Ovary (tissue), 9 donors: Measurements from ENCODE around the gene BCAR3. TPM values are rescaled to one million over a fixed set of nuclear protein-coding genes. Genes with fewer than 3 reads are reported as not detected.

ENCODE experiments used
- DNase-seq, 5 donors: peaks; one replicate each; pipeline ENCODE4 v3.0.0-alpha.2; 2019 to 2020
- H3K27ac ChIP-seq, 2 donors: fragments of 200-600 bp; one replicate each; pipeline versions ENCODE4 v1.5.1 to v1.8.0; 2019 to 2022
- H3K27me3 ChIP-seq: fragments of 200-600 bp; one replicate; pipeline ENCODE4 v1.8.0; 2022
- H3K36me3 ChIP-seq: fragments of 200-600 bp; sonication (generic); one replicate; pipeline ENCODE4 v1.5.1; 2019
- H3K4me1 ChIP-seq: one replicate; pipeline ENCODE4 v1.8.1; 2013; ENCODE audit warnings: mild to moderate bottlenecking, moderate library complexity; ENCODE audit not compliant: insufficient read depth
- H3K4me3 ChIP-seq: fragments of 200-600 bp; sonication (generic); one replicate; pipeline ENCODE4 v1.5.1; 2017
- H3K9me3 ChIP-seq, 2 donors: fragments of 200-600 bp in 1 of 2; sonication (generic) in 1 of 2; one replicate each; pipeline versions ENCODE4 v1.5.1 to v1.8.1; 2013 to 2019; ENCODE audit warnings: mild to moderate bottlenecking in 1 of 2, moderate library complexity in 1 of 2
- EP300 ChIP-seq: sonication (generic); formaldehyde crosslinking; IDR thresholded peaks from one replicate; pipeline ENCODE4 v1.6.1; 2017; ENCODE audit warnings: antibody characterized with exemption
- POLR2A ChIP-seq: fragments of 450-650 bp; IDR thresholded peaks from one replicate; pipeline ENCODE4 v1.6.1; 2017; ENCODE audit warnings: antibody characterized with exemption, mild to moderate bottlenecking, moderate library complexity
- WGBS, 3 donors: extraction: QIAGEN DNeasy Blood & Tissue Kit in 1 of 3; methylation state at CpG; one replicate each; pipeline versions ENCODE4 v1.1.5 to v1.1.7; 2013 to 2017; 5-methylcytosine and 5-hydroxymethylcytosine counted together
- intact Hi-C, 4 donors: fragments of 100-400 bp; cut with DNase I; formaldehyde crosslinking; loops; one replicate each; pipeline versions ENCODE4 v1.11.0 to v1.15.1; 2022 to 2023
- polyA plus RNA-seq, 2 donors: library from polyadenylated mRNA; stranded (reverse); fragments of 200-250 nt in 1 of 2; fragments of 350-450 nt in 1 of 2; fragmentation: Illumina TruSeq in 1 of 2; extraction: RNeasy Lipid Tissue Mini Kit (QIAGEN cat#74804) in 1 of 2; gene quantifications; one replicate each; pipeline ENCODE4 v1.2.3, GENCODE V29; 2013 to 2014
- total RNA-seq, 7 donors: library from RNA; depleted of rRNA in 2 of 7; stranded (reverse); fragments of >200 nt in 2 of 7; fragmentation: NEBNext Ultra II Directional in 3 of 7; extraction: Animal tissue kit (Norgen Biotek cat#: 25700) in 3 of 7; gene quantifications; one replicate each; pipeline versions ENCODE4 v1.1.0 to v1.2.4, GENCODE V29; 2016 to 2023
- TF ChIP-seq, protein P1 (sequence below), 3 donors: fragments of 450-650 bp in 2 of 3; fragments of 200-600 bp in 1 of 3; IDR thresholded peaks; one replicate each; pipeline versions ENCODE4 v1.5.1 to v1.8.0; 2016 to 2022; ENCODE audit warnings: antibody characterized with exemption in 3 of 3, mild to moderate bottlenecking in 1 of 3
- donor health status: DM: no; HTN: no; CAD: no; lungs with moderate emphysema.
- donor health status: DM: no; HTN: no; CAD: no.
- donor health status: Bipolar disorder and iron deficiency.
- donor health status: DM: yes; HTN: yes; CAD: no.
- donor health status: DM: no; HTN: no; CAD: no.
- donor health status: DM: yes; HTN: yes; CAD: no.

BCAR3 gene
- total and polyA plus RNA-seq, 9 donors, result 13.8 to 30.8 (median 17.5) TPM

DNA sequence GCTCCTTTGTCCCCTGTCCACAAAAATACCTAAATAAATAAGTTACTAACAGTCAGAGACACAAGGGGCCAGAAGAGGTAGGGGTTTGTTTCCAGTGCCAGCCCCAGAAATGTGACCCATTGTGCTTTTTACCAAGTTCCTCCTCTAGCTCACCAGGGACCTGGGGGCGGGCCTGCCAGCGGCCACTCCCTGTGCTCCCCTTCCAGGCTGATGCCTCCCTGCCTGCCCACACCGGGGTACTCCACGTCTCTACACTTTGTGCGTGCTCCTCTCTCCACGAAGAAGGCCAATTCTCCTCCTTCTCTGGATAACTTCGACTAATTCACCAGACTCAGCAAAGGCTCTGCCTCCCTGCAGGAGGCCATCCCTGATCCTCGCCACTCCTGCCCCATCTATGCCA is 72.1 kb downstream of the BCAR3 start:
- Histone ChIP-seq H3K4me1 (peaks cover 9% of the 10 kb centered on the region), H3K27ac (no peak overlapping the region)

DNA sequence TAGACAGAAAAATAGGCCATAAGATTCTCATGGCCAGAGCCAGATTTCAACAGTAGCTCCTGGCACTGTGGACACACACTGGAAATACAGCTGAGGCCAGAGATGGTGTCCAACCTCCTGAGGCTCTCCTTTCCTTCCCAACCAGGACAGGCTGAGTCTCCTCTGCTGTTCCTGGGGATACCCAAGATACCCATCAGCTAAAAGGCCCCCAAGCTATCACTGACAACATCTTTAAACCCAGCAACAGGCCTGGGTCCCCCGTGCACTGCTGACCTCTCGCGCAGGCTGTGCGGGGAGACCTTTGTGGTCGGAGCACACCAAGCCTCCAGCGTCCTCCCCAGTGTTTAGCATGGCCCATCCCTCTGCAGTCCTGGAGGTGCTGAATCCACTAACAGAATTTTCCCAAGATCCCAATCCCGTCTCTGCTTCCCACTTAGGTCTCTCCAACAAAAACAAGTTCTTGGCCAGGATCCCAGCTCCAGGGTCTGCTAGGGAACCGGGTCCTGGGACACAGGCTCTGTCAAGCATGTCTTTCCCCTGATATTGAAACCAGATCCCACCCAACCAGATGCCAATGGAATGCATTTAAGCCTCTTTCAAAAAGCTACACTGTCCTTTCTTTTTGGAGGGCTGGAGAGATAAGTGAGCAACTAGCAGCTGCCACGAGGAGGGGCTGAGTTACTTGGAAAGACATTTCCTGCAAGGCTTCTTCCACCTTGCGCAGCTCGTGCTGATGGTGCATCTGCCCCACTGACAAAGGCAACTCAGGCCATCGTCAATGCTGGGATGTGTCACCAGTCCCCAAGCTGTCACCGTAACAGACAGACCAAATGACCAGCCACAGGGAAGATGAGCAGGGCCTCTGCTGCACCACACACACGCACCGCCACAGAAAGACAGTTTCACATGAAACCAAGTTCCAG is 73.2 kb downstream of the BCAR3 start:
- TF ChIP-seq POLR2A (no peak), EP300 (no peak)
- TF ChIP-seq, protein P1, sequence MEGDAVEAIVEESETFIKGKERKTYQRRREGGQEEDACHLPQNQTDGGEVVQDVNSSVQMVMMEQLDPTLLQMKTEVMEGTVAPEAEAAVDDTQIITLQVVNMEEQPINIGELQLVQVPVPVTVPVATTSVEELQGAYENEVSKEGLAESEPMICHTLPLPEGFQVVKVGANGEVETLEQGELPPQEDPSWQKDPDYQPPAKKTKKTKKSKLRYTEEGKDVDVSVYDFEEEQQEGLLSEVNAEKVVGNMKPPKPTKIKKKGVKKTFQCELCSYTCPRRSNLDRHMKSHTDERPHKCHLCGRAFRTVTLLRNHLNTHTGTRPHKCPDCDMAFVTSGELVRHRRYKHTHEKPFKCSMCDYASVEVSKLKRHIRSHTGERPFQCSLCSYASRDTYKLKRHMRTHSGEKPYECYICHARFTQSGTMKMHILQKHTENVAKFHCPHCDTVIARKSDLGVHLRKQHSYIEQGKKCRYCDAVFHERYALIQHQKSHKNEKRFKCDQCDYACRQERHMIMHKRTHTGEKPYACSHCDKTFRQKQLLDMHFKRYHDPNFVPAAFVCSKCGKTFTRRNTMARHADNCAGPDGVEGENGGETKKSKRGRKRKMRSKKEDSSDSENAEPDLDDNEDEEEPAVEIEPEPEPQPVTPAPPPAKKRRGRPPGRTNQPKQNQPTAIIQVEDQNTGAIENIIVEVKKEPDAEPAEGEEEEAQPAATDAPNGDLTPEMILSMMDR (IDR thresholded peaks at IDR 0.05), result no peak
- Histone ChIP-seq H3K9me3 (no peaks in the 10 kb centered on the region), H3K36me3 (no peaks in the 10 kb centered on the region), H3K27me3 (no peaks in the 10 kb centered on the region), H3K27ac (no peak overlapping the region), H3K4me1 (peaks cover 7% of the 10 kb centered on the region), H3K4me3 (no peak overlapping the region)
- 49 to 60% (median 51%) methylated on average over 15 of the region's 15 CpGs for WGBS, 3 donors
- intact Hi-C loops, result loop anchor here in 1 of 4 donors (10.0 kb wide), 1 partner anchor 1436 kb away; no protein-coding TSS in a partner anchor
- DNase-seq, result no peak

More for the DNA sequence above, 72.1 kb downstream of the BCAR3 start:
- no peaks in the 10 kb centered on the region for H3K36me3 ChIP-seq
- no peaks in the 10 kb centered on the region for H3K27me3 ChIP-seq
- 79 to 92% (median 89%) methylated on average over 8 of the region's 8 CpGs for WGBS, 3 donors
- no peaks in the 10 kb centered on the region for H3K9me3 ChIP-seq
- TF ChIP-seq EP300, result no peak
- TF ChIP-seq POLR2A, result no peak
- TF ChIP-seq, protein P1 (IDR thresholded peaks at IDR 0.05), result no peak
- no peak for DNase-seq
- no peak overlapping the region for H3K4me3 ChIP-seq
- intact Hi-C loops, result loop anchor here in 1 of 4 donors (10.0 kb wide), 1 partner anchor 1435 kb away; no protein-coding TSS in a partner anchor

DNA sequence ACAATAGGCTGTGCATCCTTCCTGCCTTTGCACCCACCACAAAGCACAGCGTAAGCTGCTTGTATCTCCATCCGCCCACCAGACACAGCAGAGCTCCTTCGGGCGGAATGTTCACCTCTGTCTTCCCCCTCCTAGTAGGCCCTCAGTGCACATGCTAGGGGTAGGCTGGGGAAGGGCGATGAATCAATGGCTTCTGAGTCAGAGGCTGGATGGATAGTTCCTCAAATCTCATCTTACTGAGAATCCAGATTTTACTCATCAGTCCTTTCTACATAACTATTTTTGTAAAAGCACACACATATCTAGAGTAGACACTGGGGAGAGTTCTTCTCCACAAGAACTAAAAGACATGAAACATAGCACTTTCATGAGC is 73.8 kb downstream of the BCAR3 start:
- Histone ChIP-seq H3K4me1 (peaks cover 7% of the 10 kb centered on the region), H3K9me3 (no peaks in the 10 kb centered on the region), H3K27me3 (no peaks in the 10 kb centered on the region), H3K27ac (no peak overlapping the region), H3K4me3 (no peak overlapping the region), H3K36me3 (no peaks in the 10 kb centered on the region)
- no peak for DNase-seq
- intact Hi-C loops, result loop anchor here in 1 of 4 donors (10.0 kb wide), 1 partner anchor 1437 kb away; no protein-coding TSS in a partner anchor
- 79 to 93% (median 92%) methylated on average over 5 of the region's 5 CpGs for WGBS, 3 donors
- no peak for TF ChIP-seq POLR2A
- TF ChIP-seq, protein P1 (IDR thresholded peaks at IDR 0.05), result no peak
- no peak for TF ChIP-seq EP300

DNA sequence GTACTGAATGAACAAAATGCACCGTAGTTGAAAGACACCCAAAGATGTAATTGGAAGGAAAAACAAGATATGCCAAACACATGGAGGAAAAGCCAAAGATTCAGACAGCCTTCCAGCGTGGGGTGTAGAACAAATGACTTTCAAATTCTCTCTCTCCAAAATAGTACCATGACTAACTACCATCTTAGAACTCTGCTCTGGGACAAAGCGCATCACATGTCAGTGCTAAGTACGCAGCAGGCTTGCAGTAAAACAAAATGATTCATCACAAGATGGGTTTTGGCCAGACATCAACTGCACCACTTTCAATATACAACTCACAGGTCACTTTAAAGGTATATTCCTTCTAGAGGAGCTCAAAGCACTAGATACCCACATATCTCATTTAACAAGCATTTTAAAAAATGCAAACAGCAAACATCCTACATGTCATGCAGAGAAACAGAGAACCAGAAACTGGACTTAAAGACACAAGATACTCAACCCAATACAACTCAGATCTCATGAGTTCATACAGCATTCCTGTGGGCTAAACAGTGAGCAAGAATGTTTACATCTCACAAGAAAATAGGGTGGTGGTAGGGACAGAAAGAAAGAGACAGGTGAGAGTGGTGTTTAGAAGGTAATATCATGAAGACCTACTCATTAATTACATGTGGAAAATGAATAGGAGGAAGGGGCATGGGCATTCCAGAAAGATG is 75.7 kb downstream of the BCAR3 start:
- intact Hi-C loops, result loop anchor here in 1 of 4 donors (10.0 kb wide), 1 partner anchor 1439 kb away; no protein-coding TSS in a partner anchor
- Histone ChIP-seq H3K36me3 (no peaks in the 10 kb centered on the region), H3K9me3 (no peaks in the 10 kb centered on the region), H3K4me3 (no peak overlapping the region), H3K27me3 (no peaks in the 10 kb centered on the region), H3K4me1 (peaks cover 7% of the 10 kb centered on the region), H3K27ac (no peak overlapping the region)
- TF ChIP-seq POLR2A, result no peak
- TF ChIP-seq EP300, result no peak
- TF ChIP-seq, protein P1 (IDR thresholded peaks at IDR 0.05), result no peak
- 75 to 87% (median 83%) methylated on average over 4 of the region's 4 CpGs for WGBS, 3 donors
- DNase-seq, result no peak
